ENCODE results near the gene DNAI1. TPM values are rescaled to one million over a fixed set of nuclear protein-coding genes. Genes with fewer than 3 reads are reported as not detected.
A peak's percentile ranks its signal among the peaks of the same experiment; 100 is the strongest.

DNAI1 gene
- total and polyA plus RNA-seq, 2 of the 13 experiments (the other 11 are each of a cell fraction or from before 2014, with no cell fraction given) = not detected

DNA sequence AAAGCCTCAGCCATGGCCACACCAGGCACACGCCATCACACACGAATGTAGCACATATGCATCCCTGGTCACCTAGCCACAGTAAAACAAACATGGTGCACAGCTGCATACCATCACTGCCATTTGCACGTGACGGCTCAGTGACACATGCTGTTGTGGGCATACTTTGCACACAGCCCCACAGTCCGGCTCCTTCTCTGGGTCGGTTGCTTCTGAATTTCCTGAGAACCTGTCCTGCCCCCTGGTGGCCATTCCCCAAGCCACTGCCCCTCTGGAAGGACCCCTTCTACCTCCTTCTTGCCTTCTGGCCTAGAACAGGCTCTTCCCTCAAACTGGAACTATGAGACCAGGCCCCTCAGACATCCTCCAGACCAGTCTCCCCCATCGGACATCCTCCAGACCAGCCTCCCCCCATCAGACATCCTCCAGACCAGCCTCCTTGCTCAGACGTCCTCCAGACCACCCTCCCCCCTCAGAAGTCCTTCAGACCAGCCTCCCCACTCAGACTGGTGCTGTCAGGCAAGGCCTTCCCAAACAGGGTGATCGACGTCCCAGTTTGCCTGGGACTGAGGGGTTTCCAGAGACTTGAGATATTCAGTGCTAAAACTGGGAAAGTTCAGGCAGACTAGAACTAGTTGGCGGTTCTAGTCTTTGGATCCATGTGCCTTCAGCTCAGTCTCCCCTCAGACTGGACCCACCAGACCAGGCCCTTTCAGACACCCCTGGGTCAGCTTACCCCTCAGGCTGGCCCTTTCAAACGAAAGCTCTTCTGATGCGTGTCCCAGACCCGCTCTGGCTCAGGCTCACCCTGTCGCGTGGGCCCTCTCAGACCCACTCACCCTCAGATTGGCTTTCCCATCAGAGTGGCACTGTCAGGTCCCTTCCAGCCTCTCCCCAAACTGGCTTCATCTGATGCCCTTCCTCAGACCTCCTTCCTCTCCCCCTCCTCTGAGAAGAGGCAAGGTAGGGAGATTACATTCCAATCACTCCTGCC lies 88.5 kb downstream of the DNAI1 start (continued):
- TF ChIP-seq ZNF510 (CRISPR knock-in tag; IDR thresholded peaks at IDR 0.05; ENCODE audit: low read depth) = no peak

DNA sequence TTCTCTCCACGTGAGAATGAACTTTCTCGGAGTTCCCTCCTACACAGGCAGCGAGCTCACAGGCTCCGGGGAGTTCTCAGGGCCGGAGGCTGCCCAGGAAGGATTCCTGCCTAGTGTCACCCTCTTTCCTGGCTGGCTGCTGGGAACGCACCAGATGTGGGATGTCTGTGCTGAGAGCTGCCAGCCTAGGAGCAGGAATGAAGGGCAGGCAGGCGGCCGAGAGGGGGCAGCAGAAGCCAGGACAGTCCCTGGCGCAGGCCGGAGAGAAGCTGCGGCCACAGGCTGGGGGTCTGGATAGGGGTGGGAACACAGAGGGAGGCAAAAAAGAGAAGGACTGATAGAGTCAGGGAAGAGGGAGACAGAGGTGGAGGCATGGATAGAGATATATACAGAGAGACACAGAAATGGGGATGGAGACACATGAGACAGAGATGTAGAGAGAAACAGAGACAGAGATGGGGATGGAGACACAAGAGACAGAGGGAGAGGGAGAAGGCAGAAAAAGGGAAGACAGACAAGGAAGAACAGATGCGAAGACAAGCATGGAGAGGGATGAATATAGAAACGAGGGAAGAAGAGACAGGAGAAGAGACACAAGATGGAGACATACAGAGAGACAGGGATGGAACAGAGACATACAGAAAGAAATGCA lies 89.5 kb downstream of the DNAI1 start:
- ChIA-PET CTCF (ENCODE audit: low intra/inter-chr PET ratio, low total read pairs) (interaction anchor here (0.9 to 3.9 kb wide), 8 partner anchors 30 to 144 kb away, joined by 3 to 42 read pairs (median 6); no protein-coding TSS in a partner anchor), POLR2A (no interaction called here)
- no TSS peak for BruUV-seq (replicated peaks)
- Histone ChIP-seq H3K27ac (ENCODE audit: extremely low read length, insufficient read depth, low read length) (no peak overlapping the region), H3K4me3 (replicated peaks in 1 of 3; ENCODE audit: insufficient read depth in 1 of 3, low read depth in 2 of 3, low read length in 3 of 3) (no peak overlapping the region), H3K9me3 (ENCODE audit: low read length) (no peaks in the 10 kb centered on the region), H2AFZ (ENCODE audit: low read length) (no peak overlapping the region), H3K27me3 (ENCODE audit: control insufficient read depth in 1 of 2, insufficient read depth in 2 of 2, low read length in 2 of 2) (peaks cover 2 to 26% of the 10 kb centered on the region in 2 experiments; a peak in 4 of 5 replicates), H3K79me2 (ENCODE audit: insufficient read depth, low read length) (no peaks in the 10 kb centered on the region), H3K4me1 (ENCODE audit: insufficient read depth, low read length) (peaks cover 17% of the 10 kb centered on the region), H3K36me3 (replicated peaks in 1 of 2; ENCODE audit: control insufficient read depth in 1 of 2, insufficient read depth in 2 of 2, low read length in 2 of 2) (no peaks in the 10 kb centered on the region), H4K20me1 (ENCODE audit: insufficient read depth, low read length) (peaks cover 4% of the 10 kb centered on the region; the same call in 1 of the 2 replicates), H3K9ac (ENCODE audit: insufficient read depth, low read depth, low read length) (no peak overlapping the region), H3K4me2 (ENCODE audit: low read depth, low read length) (no peak overlapping the region)
- WGBS (ENCODE audit: low lambda C conversion rate) = 5% methylated on average over 13 of the region's 13 CpGs
- FAIRE-seq (no peak), ATAC-seq (peak; percentile 89), DNase-seq (ENCODE audit: low spot score) (peak; percentile 38)
- intact Hi-C loops (cut with micrococcal nuclease; ENCODE audit: unreplicated experiment) (loop anchor here (1.0 to 5.0 kb wide), 4 partner anchors 43 to 111 kb away; no protein-coding TSS in a partner anchor), in situ Hi-C loops (cut with HindIII; ENCODE audit: extremely low pct_ligation_motif_present, low pct_unique_long_range_greater_than_20kb) (no loop called here)
- peak; percentile 10; the same call in 1 of the 2 replicates for TF ChIP-seq SUZ12 (IDR thresholded peaks at IDR 0.05; ENCODE audit: low read depth, low read length)
- peak; percentile 89 for TF ChIP-seq STAG1 (CRISPR knock-in tag; IDR thresholded peaks at IDR 0.05)
- TF ChIP-seq SP2 (CRISPR knock-in tag; IDR thresholded peaks at IDR 0.05) = no peak
- no peak for TF ChIP-seq ZNF557 (CRISPR knock-in tag; IDR thresholded peaks at IDR 0.05)
- TF ChIP-seq RAD21 (CRISPR knock-in tag; IDR thresholded peaks at IDR 0.05) = peak; percentile 83
- TF ChIP-seq, protein P1, sequence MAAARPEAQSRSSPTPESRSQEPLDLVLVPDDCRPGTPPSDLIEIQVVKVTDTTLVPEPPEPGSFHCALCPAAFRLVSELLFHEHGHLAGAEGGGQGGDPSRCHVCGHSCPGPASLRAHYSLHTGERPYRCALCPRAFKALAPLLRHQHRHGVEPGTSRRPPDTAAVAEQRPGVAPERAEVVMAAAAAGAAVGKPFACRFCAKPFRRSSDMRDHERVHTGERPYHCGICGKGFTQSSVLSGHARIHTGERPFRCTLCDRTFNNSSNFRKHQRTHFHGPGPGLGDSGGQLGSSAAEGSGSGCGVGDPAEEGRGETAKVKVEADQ (CRISPR knock-in tag; IDR thresholded peaks at IDR 0.05; ENCODE audit: borderline replicate concordance) = no peak
- peak; percentile 91 for TF ChIP-seq XRCC5 (optimal IDR thresholded peaks at IDR 0.05; ENCODE audit: low read length)
- no peak for TF ChIP-seq TRIM24 (CRISPR knock-in tag; IDR thresholded peaks at IDR 0.05)
- TF ChIP-seq ZNF788 (CRISPR knock-in tag; IDR thresholded peaks at IDR 0.05; ENCODE audit: borderline replicate concordance) = peak; percentile 35; the same call in 1 of the 2 replicates
- TF ChIP-seq, protein P2, sequence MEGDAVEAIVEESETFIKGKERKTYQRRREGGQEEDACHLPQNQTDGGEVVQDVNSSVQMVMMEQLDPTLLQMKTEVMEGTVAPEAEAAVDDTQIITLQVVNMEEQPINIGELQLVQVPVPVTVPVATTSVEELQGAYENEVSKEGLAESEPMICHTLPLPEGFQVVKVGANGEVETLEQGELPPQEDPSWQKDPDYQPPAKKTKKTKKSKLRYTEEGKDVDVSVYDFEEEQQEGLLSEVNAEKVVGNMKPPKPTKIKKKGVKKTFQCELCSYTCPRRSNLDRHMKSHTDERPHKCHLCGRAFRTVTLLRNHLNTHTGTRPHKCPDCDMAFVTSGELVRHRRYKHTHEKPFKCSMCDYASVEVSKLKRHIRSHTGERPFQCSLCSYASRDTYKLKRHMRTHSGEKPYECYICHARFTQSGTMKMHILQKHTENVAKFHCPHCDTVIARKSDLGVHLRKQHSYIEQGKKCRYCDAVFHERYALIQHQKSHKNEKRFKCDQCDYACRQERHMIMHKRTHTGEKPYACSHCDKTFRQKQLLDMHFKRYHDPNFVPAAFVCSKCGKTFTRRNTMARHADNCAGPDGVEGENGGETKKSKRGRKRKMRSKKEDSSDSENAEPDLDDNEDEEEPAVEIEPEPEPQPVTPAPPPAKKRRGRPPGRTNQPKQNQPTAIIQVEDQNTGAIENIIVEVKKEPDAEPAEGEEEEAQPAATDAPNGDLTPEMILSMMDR (CRISPR knock-in tag; IDR thresholded peaks at IDR 0.05) = peak; percentile 93
- TF ChIP-seq ZIK1 (CRISPR knock-in tag; IDR thresholded peaks at IDR 0.05; ENCODE audit: borderline replicate concordance, low read depth) = no peak
- peak; percentile 49 for TF ChIP-seq SMC3 (IDR thresholded peaks at IDR 0.05; ENCODE audit: low read length)

Data from HepG2 (cell line).